Islet of Langerhans (tissue), 1 donor: ENCODE data around the gene HMCN2.
"Not testable (repeated sequence)": the region's sequence is repeated elsewhere in the genome, so short reads cannot be mapped to it uniquely, and the experiment has no call there.

ENCODE experiments used
- FAIRE-seq: peaks from one replicate; lab custom pipeline; 2011; peaks lifted over from hg19 to GRCh38; lab: Jason Lieb, UNC

HMCN2 gene

DNA sequence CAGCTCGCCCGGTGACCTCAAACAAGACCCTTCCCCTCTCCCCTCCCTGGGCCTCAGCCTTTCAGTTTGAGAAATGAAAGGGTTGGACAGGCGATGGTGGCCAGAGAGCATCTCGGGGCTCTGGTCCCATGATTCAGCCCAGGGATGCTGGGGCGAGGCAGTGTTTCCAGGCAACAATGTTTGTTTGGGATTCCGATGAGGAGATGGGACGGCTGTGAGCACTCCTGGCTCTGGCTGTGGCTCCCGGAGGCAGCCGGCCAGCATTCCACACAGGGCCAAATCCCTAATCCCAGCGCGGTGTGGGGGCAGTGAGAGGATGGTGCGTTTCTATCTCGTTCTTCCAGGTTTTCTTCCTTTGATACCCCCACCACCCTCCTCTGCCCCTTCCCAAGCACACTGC lies 66.0 kb downstream of the HMCN2 start:
- FAIRE-seq, result no peak

DNA sequence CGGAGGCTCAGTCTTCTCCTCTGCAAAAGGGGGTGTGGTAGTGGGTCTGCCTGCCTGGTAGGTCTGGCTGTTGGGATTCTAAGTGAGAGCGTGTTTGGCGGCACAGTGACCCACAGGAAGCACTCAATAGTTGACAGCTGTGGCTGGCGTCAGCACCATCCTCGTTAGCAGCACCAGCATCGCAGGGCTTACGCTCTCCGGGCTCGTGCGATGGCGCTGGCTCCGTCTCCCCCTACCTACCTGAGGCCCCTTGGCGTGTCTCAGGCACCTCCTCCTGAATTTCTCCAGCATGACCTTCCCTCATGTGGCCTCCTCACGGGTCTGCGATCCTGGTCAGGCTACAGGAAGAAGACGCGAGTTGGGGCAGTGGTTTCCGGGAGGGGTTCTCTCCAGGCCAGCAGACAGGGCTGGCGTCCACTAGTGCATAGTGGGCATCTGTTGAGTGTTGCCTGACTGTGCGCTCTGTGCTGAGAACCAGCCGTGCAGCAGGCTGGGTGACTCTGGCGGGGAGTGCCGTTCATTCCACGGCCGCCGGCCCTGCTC lies 66.9 kb downstream of the HMCN2 start:
- no peak for FAIRE-seq

DNA sequence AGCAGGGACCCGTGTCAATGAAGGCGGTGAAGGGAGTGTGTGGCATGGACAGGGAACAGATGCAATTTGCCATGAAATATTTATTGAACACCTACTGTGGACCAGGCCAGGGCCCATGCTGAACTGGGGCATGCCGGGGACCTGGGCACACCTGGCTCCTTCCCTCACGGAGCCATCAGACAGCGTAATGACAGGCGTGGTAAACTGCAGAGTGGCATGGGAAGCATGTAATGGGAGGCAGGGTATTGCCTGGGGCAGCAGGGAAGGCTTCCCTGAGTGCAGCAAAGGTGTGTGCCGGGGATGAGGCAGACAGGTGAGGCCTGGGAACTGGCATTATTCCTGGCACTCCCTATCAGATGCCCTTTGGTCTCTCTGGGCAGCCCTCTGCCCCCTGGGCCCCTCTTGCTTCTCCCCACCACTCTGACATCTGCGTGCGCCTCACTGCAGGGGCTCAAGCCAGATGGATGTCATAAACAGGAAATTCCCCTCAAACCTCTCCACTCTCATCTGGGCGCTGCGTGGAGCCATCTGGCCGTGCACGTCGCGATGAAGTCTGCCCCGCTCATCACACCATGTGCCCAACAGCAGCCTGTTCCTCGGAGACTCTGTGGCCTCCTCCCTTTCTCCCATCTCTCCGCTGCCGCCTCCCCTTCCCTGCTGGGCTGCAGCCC lies 67.6 kb downstream of the HMCN2 start:
- FAIRE-seq, result no peak

DNA sequence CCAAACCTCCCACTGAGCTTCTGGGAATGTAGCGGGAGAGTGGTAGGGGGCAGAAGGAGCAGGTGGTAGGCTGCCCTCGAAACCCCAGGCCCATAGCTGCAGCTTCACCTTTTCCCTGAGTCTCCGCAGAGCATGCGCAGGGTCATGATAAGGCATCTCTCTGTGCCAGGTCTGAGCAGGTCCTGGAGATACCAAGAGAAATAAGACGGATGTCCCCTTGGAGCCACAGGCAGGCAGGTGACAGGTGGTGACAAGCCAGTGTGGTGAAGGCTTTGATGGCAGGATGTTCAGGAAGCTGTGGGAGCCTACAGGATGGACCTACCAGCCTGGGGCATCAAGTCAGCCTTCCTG lies 68.1 kb downstream of the HMCN2 start:
- FAIRE-seq, result no peak

DNA sequence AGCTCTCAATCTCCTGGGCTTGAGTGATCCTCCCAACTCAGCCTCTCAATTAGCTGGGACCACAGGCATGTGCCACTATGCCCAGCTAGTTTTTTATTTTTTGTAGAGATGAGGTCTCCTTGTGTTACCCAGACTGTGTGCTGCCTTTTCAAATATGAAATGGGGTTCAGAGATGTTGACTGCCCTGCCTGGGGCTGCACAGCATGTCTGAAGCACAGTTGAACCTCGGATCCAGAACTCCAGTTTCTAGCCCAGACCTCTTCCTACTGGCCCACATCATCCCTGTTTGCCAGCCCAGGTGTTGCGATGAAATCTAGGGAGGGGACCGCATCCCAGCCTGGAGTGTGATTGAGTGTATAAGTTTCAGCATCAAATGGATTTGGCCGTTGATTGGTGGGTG lies 69.4 kb downstream of the HMCN2 start:
- FAIRE-seq, result no peak

DNA sequence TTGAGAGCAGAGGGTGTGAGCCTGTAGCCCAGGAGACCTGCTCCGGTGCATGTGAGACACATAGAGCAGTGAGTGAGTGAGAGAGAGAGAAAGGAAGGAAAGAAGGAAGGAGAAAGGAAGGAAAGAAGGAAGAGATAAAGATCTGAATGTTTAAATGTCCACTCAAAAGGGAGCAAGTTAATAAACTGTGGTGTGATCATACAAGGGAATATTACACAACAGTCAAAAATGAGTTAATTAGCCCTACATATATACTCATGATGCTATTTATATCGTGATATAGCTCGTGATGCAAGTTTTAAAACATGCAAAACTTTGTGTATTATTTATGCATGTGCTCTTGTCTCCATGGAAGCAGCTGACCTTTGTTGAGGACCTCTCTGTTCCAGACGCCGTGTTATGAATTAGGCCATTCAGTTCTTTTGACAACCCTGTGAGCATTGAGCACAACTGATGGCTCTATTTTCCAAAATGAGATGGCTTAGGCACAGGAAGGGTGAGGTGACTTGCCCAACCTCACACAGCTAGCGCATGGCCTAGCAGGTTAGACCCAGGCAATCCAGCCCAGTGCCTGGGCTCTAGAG lies 70.6 kb downstream of the HMCN2 start:
- FAIRE-seq, result no peak

DNA sequence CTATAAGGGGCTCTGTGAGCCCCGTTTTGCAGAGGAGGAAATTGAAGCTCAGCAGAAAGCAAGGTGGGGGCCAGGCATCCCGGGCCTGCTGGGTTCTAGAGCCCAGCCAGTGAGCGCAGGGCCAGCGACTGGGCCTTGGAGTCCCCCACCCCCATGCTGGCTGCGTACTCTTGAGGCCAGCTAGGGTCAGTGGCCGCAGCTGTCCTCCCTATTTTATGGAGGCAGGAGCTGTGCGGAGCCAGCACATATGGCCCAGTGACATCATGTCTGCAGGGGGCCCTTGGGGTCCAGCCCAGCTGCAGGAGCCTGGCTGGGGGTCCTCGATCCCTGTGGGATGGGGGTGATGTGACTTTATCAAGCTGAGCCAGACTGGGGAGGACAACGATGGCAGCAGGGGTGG lies 71.3 kb downstream of the HMCN2 start:
- FAIRE-seq, result no peak

DNA sequence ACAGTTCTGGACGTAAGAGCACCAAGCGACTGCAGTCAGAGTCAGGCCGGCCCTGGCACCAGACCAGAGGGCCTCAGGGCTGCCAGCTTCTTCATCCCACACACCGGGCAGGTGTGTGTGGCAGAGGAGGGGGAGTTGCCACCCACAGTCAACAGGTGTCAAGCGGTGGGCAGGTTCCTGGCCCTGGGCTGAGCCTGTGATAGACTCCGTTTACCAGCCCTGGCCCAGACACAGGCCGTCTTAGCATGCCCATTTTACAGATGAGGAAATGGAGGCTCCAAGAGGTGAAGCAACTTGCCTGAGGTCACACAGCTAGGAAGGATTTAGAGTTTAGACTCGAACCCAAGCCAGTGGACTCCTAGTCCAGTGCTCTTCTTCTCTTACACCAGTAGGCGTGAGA lies 71.8 kb downstream of the HMCN2 start:
- no peak for FAIRE-seq

DNA sequence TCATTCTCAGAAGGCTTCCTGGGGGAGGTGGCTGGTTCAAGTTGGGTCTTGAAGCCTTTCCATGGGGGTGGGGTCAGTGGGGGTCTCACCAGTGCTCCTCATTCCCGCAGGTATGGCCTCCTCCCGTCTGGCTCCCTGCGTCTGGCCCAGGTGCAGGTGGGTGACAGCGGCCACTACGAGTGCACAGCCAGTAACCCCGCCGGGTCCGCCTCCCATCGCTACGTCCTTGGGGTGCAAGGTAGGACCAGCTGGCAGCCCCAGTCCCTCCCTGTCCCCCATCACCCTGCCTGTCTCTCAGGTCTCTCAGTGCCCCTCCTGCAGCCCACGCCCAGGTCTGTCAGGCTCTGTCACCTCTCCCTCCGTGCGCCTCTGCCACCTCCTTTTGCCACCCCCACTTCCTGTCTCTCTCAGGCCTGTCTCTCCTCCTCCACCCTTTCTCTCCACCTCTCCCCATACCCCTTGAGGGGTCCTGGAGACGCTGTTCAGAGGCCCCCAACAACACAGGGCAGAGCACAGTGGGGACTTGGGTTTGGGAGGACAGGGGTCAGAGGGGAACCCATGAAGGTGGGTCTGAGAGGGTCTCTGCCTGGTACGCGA lies 72.3 kb downstream of the HMCN2 start:
- FAIRE-seq, result no peak

DNA sequence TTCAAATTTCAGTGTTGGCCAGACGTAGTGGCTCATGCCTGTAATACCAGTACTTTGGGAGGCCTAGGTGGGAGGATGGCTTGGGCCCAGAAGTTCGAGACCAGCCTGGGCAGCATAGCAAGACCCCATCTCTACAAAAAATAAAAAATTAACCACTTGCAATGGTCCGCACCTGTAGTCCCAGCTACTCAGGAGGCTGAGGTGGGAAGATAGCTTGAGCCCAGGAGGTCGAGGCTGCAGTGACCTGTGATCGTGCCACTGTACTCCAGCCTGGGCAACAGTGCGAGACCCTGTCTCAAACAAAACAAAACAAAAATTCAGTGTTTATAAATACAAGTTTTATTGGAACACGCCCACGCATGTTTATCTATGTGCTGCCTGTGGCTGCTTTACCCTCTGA lies 73.3 kb downstream of the HMCN2 start:
- not testable (repeated sequence) for FAIRE-seq

DNA sequence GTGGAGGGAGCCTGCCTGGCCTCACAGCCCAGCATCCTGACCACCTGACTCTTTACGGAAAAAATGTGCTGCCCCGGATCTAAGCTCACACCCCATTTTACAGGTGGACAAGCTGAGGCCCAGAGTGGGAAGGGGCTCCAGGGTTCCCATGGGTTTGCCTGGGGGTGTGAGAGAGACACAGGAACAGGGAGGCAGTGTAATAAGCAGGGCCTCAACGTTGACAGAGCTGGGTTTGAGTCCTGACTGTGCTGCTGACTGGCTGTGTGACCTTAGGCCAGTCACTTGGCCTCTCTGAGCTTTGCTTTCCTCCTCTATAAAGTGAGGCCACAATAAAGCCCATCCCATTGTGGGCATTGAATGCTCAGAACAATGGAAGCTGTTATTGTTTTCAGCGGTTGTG lies 73.7 kb downstream of the HMCN2 start:
- FAIRE-seq, result no peak

DNA sequence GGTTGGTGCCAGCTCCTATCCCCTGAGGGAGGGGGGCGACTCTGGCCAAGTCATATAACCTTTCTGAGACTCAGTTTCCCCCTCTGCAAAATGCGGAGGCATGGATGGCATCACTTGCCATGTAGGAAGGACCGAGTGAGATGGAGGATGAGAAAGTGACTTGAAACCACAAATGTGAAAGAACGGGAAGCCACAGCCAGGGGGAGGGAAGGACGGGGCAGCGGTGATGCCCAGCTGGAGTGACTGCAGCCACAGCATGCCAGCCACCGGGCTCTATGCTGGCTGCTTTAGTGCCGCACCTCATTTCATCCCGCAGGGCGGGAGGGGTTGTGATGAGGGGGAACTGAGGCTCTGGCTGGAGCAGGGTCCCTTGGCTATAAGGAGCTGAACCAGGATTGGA lies 74.5 kb downstream of the HMCN2 start:
- FAIRE-seq, result no peak

DNA sequence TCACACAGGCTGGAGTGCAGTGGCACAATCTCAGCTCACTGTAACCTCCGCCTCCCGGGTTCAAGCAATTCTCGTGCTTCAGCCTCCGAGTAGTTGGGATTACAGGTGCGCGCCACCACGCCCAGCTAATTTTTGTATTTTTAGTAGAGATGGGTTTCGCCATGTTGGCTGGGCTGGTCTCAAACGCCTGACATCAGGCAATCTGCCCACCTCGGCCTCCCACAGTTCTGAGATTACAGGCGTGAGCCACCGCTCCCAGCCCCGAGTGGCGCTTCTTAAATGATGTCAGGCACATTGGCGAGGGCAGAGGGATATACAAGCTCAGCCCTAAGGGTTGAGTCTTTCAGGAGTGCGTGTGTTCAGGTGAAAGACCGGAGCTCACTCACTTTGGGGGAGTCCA lies 75.0 kb downstream of the HMCN2 start:
- not testable (repeated sequence) for FAIRE-seq

DNA sequence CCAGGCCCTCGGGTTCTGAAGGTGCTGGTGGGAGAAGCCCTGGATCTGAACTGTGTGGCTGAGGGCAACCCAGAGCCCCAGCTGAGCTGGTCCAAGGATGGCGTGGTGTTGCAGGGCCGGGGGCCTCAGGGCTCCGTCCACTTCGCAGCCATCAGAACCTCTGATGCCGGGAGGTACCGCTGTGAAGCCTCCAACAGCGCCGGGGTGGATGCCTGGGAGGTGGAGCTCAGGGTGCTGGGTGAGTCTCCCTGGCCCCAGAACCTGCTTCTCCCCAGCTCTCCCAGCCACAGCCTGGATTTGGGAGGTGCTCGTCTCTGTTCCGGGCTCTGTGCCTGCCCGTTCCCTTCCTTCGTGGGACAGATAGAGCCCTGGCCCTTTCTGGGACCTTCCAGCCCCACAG lies 75.6 kb downstream of the HMCN2 start:
- no peak for FAIRE-seq

DNA sequence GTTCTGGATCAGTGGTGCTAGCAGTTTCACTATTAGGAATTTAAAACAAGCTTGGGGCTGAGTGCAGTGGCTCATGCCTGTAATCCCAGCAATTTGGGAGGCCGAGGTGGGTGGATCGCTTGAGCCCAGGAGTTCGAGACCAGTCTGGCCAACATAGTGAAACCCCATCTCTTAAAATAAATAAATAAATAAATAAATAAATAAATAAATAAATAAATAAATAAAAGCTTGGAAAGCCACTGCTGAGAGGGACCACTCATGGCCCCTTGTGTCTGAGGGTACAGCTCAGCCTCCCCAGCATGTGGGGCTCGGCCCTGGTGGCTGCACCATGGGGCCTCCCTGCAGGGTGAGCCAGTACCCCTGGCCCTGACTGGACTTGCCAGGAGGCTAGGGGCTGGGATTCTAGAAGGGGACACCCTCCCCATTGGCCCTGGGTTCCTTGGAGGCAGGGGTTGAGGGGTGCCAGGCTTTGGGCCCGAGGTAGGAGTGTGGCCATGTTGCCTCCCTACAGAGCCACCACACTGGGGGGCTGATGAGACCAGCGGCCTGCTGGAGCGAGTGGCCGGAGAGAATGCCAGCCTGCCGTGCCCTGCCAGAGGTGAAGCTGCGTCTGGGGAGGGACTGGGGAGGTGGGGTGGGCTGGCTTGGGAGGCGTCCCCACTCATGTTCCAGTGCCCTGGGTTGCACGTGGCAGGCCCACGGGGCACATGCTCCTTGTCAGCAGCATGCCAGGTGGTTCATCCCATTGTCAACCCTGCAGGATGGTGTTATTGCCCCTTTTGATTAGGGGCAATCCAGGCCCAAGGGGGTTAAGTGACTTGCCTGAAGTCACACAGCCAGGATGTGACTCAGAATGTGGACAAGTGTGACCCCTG lies 76.5 kb downstream of the HMCN2 start:
- no peak for FAIRE-seq

DNA sequence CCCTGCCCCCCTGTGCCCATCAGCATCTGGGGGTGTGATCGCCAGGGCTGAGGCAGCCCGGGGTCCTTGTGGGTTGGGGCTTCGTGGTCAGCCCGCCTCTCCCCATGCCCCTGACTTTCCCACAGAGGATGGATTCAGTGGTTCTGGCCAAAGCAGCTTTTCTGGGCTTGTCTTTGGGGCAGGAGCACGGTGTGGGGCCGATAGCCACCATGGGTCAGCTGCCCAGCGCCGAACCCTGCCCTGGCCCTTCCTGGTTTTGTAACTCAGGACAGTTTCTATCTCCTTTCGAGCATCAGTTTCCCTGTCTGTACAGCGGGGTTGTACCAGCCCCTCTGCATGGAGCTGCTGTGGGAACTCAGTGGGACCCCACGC lies 77.1 kb downstream of the HMCN2 start:
- no peak for FAIRE-seq

DNA sequence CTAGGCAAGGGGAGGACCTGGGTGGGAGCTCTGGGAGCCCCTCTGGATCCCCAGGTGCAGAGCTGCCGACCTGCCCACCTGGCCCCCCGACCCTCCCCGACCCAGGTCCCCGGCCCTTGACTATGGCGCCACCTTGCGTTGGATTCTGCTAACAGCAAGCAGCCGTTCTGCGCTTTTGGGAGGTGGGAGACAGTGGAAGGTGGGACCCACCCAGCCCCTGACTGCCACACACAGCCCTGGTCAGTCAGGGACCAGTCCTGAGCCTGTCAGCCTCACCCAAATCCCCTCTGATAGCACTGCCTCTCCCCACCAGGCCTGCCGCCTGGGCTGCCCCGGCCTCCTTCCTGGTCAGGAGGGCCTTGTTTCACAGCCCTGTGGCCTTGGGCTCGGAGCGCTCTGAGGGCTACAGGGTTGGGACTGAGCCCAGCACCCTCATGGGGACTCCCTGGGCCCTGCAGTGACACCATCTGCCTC lies 77.9 kb downstream of the HMCN2 start:
- FAIRE-seq, result no peak

DNA sequence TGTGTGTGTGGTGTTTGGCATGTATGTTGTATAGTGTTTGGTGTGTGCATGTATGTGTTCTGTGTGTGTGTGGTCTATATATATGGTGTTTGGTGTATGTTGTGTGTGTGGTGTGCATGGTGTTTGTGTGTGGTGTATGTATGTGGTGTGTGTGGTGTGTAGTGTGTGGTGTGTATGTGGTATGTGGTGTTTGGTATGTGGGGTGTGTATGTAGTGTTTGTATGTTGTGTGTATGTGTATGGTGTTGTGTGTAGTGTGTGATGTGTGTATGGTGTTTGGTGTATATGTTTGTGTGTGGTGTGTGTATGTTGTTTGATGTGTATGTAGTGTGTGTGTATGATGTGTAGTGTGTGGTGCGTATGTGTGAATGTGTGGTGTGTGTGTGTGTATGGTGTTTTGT lies 78.8 kb downstream of the HMCN2 start:
- FAIRE-seq, result no peak

DNA sequence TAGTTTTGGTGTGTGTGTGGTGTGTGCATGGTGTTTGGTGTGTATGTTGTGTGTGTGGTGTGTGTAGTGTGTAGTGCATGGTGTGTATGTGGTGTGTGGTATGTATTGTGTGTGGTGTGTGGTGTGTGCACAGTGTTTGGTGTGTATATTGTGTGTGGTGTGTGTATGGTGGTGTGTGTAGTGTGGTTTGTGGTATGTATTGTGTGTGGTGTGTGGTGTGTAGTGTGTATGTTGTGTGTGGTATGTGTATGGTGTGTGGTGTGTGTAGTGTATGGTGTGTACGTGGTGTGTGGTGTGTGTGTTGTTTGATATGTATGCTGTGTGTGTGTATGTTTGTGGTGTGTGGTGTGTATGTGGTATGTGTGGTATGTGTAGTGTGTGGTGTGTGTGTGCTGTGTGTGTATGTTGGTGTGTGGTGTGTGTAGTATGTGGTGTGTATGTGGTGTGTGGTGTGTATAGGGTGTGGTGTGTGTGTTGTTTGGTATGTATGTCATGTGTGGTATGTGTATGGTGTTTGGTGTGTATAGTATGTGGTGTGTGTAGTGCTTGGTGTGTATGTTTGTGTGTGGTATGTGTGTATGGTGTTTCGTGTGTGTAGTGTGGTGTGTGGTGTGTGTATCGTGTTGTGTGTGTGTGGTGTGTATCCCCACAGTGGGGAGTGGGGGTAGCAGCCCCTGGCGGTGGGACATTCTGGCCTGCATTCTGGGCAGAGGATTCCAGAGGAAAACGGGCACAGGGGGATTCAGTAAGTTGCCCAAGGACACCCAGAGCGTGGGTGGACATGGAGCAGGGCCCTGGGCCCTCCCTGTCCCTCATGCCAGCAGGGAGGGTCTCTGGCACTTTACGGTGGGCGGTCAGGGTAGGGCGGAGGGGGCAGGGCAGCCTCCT lies 79.7 kb downstream of the HMCN2 start:
- no peak for FAIRE-seq

DNA sequence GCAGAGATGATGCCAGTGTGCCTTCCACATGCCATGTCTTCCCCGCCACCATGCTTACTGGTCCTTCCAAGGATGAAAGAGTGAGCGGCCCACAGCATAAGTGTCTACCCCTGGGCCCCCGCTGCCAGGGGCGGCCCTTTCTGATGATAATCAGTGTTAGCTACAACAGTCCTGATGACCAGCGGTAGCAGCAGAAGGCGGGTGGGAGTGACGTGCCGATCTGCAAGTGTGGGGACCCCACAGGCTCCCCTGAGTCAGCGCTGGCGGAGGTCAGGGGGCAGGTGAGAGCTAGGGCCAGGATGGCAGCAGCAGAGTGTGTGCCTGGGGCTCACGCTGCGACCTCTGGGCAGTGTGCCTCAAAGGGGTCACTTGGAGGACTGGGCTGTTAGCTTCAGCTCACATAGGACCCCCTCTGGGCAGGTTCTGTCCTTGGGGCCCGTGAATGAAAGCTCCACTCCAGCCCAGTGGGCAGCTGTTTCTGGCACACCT lies 80.4 kb downstream of the HMCN2 start:
- no peak for FAIRE-seq

DNA sequence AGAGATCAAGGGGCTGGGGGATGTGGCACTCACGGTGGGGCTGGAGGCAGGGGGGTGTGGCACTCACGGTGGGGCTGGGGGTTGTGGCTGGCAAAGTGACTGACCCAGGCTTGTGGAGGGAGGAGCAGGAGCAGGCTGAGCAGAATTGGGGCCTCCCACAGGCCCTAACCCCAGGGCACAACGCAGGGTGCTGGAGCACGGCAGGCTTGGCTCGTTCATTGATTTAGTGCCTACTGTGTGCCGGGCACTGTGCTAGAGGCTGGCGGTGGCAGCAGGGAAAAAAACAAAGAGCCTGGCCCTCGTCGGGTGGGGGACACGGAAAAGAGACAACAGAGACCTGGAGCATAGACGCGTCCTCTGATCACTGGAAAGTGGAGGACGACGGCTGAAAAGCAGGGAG lies 80.9 kb downstream of the HMCN2 start:
- FAIRE-seq, result no peak

DNA sequence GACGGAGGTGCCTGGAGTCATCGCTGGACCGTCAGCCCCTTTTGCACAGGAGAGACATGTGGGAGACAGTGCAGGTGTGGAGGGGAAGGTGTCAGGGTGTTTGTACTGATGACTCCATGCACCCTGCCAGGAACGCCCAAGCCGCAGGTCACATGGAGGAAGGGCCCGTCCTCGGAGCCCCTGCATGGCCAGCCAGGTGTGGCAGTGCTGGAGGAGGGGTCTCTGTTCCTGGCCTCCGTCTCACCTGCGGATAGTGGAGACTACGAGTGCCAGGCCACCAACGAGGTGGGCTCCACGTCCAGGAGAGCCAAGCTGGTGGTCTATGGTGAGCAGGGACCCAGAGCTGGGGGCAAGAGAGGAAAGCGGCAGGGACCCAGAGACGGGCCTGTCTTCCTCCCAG lies 81.5 kb downstream of the HMCN2 start:
- no peak for FAIRE-seq
